ENCODE data around the gene ADAMTS2.

Gene ADAMTS2

DNA sequence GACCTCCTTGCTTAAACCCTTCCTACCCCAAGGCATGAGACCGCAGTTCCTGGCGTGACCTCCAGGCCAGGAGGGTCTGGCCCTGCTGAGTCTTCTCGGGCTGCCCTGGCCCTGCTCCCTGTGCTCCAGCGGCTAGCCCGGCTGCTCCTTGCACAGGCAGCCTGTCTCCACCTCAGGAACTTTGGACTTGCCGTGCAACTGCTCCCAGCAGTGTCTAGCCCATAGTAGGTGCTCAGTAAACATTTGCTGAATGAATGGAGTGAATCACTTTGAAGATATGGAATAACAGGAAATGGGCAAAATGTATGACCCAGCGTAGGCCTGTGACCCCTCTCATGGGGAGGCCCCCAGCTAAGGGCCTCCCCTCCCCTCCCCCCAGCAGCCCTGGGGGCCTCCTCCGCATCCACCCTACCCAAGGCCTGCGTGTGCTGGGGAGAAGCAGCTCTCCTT lies 158.0 kb downstream of the ADAMTS2 start:
- ChIA-PET CTCF (interaction anchor here (1.2 kb wide), 1 partner anchor 17 kb away, joined by 5 read pairs; no protein-coding TSS in a partner anchor), POLR2A (no interaction called here)
- H3K4me3 ChIP-seq (ENCODE audit: low read depth, low read length): no peak overlapping the region
- DNase-seq (ENCODE audit: low read depth, low spot score): no peak
- TF ChIP-seq, protein P1, sequence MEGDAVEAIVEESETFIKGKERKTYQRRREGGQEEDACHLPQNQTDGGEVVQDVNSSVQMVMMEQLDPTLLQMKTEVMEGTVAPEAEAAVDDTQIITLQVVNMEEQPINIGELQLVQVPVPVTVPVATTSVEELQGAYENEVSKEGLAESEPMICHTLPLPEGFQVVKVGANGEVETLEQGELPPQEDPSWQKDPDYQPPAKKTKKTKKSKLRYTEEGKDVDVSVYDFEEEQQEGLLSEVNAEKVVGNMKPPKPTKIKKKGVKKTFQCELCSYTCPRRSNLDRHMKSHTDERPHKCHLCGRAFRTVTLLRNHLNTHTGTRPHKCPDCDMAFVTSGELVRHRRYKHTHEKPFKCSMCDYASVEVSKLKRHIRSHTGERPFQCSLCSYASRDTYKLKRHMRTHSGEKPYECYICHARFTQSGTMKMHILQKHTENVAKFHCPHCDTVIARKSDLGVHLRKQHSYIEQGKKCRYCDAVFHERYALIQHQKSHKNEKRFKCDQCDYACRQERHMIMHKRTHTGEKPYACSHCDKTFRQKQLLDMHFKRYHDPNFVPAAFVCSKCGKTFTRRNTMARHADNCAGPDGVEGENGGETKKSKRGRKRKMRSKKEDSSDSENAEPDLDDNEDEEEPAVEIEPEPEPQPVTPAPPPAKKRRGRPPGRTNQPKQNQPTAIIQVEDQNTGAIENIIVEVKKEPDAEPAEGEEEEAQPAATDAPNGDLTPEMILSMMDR (IDR thresholded peaks at IDR 0.05; ENCODE audit: insufficient read depth, low read length, missing control alignments): peak; percentile 4

DNA sequence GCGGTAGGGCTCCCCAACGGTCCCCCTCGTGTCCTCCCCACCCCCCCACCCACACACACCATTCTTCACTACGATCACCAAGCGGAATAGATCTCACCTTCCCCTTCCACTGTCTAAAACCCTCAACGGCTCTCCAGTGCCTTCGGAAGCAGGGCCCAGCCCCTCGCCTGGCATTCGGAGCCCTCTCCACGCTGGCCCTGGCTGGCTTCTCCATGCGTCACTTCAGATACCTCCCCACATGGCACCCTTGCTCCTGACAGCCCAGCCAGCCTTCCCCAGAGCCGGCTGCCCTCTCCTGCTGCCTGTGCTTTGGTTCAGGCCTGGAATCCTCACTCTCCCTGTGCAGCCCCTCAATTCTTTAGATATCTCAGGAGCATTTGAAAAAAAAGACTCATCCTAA lies 158.5 kb downstream of the ADAMTS2 start:
- no peak overlapping the region for H3K4me3 ChIP-seq (ENCODE audit: low read depth, low read length)
- CTCF ChIA-PET: interaction anchor here (1.2 kb wide), 1 partner anchor 17 kb away, joined by 5 read pairs; no protein-coding TSS in a partner anchor
- TF ChIP-seq, protein P1 (IDR thresholded peaks at IDR 0.05; ENCODE audit: insufficient read depth, low read length, missing control alignments): no peak
- POLR2A ChIA-PET: no interaction called here
- DNase-seq (ENCODE audit: low read depth, low spot score): no peak

DNA sequence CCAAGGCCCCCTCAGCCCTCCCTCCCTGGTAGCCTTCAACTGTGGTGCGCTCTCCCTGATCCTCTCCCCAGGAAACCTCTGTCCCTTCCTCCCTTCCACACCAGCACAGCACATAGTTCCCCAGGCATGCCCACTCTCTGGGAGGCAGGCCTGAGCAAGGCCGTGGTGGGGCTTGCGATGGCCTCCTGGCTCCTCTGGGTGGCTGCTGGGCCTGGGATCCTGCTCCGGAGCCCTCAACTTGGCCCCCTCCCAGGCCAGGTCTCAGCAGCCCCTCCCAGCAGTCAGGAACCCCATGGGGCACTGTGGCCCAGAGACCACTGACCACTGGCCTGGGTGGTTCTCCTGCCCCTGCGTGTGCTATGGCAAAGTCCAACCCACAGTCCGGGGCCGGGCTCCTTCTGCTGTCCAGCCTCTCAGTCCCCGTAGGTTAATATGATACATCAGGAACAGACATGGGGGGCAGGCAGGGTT lies 159.3 kb downstream of the ADAMTS2 start:
- ChIA-PET CTCF (interaction anchor here (0.9 kb wide), 1 partner anchor 18 kb away, joined by 3 read pairs; no protein-coding TSS in a partner anchor), POLR2A (no interaction called here)
- no peak for DNase-seq (ENCODE audit: low read depth, low spot score)
- TF ChIP-seq, protein P1 (IDR thresholded peaks at IDR 0.05; ENCODE audit: insufficient read depth, low read length, missing control alignments): no peak
- no peak overlapping the region for H3K4me3 ChIP-seq (ENCODE audit: low read depth, low read length)

DNA sequence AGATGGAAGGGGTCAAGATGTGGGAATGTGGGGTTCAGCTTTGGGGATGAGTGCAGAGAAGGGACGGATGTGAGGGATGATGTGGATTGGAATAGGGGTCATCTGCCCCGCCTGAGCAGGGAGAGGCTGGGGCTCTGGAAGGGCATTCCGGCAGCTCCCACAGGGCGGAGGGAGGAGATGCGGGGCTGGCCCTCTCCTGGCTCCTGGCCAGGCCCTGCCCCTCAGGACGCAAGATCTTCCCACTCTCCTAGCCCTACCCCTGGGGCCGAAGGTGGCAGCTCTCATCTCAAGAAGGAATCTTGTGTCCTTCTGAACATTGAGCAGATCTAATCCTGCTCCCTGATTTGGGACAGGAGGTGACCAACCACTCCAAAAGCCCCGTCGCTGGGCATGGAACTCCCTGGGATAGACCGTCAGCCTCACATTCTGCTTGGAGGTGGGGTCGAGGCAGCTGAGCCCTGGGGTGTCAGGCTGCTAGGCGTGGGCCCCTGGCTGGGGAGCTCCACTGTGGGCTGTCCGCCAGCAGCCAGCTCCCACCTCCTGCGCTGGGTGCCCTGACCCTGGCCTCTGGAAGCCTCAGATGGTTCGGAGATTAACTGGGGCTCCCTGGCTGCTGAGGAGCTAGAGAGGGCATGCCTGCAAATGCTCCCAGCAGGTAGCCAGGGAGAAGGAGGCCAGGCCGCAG lies 159.9 kb downstream of the ADAMTS2 start:
- no peak overlapping the region for H3K4me3 ChIP-seq (ENCODE audit: low read depth, low read length)
- CTCF ChIA-PET: interaction anchor here (0.9 kb wide), 1 partner anchor 18 kb away, joined by 3 read pairs; no protein-coding TSS in a partner anchor
- POLR2A ChIA-PET: no interaction called here
- TF ChIP-seq, protein P1 (IDR thresholded peaks at IDR 0.05; ENCODE audit: insufficient read depth, low read length, missing control alignments): no peak
- DNase-seq (ENCODE audit: low read depth, low spot score): no peak

DNA sequence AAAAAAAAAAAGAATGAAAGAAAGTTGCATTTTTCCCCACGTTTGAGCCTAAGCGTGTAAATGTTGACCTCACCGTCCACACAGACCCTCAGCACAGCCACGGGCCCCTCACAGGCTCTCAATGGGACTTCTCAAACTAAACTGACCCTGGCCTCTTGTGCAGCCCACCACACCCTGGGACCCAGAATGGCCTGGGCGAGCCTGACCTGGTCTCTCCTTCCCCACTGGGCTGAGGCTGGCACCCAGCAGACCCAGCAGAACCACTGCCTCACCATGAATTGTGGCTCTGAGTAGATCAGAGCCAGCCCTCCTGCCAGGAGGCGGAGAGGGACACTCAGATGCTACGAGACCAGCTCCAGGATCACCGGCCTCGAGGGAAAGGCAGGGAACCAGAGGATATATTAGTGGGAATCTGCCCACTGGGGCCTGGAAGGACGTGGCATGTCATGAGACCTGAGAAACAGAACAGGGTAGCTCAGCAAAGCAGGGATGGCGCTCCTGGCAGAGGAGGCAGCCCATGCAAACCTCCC lies 160.7 kb downstream of the ADAMTS2 start:
- POLR2A ChIA-PET: no interaction called here
- H3K4me3 ChIP-seq (ENCODE audit: low read depth, low read length): no peak overlapping the region
- TF ChIP-seq, protein P1 (IDR thresholded peaks at IDR 0.05; ENCODE audit: insufficient read depth, low read length, missing control alignments): no peak
- CTCF ChIA-PET: interaction anchor here (1.1 kb wide), 1 partner anchor 11 kb away, joined by 3 read pairs; no protein-coding TSS in a partner anchor
- DNase-seq (ENCODE audit: low read depth, low spot score): no peak

DNA sequence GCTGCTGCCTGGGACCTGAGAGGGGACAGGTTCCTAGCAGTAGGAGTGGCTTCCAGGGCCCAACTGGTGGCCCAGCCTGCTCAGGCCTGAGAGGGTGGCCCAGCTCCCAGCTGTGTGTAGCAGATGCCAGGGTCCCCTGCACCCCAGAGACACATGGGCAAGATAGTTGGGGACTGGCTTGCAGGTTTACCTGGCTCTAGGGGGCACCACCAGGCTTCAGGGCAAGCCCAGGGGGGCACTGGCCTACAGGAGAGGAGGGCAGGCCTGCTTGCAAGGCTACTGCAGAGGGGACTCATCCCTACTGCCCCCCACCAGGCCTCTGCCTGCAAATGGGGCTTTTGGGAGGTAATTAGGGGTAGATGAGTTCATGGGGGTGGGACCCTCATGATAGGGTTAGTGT lies 161.8 kb downstream of the ADAMTS2 start:
- ChIA-PET CTCF (interaction anchor here (3.9 kb wide), 1 partner anchor 15 kb away, joined by 21 read pairs; no protein-coding TSS in a partner anchor), POLR2A (no interaction called here)
- no peak overlapping the region for H3K4me3 ChIP-seq (ENCODE audit: low read depth, low read length)
- TF ChIP-seq, protein P1 (IDR thresholded peaks at IDR 0.05; ENCODE audit: insufficient read depth, low read length, missing control alignments): no peak
- no peak for DNase-seq (ENCODE audit: low read depth, low spot score)
